ENCODE measurements around the gene GCM1.

DNA sequence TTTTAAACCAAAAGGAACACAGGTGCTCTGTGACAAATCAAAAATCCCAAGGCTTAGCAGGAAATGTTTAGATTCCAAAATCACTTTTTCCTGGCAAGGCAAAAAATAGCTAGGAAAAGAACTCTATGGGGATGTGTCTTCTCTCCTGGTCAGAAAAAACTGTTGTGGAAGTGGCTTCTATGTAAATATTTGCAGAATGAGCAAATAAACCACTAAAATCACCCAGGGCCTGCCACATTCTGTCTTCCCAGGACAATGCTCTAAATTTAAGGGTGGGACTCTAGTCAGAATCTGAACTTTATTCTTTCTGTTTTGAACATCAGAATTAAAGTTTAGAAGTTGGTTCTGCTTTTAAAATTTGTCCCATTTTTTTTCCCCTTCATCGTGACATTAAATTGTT lies 29.3 kb downstream of the GCM1 start:
- TF ChIP-seq TAF1 (IDR thresholded peaks at IDR 0.05; ENCODE audit: low read depth, low read length) (no peak), POLR2A (IDR thresholded peaks at IDR 0.05; ENCODE audit: low read depth, low read length) (no peak)
